ENCODE data around the gene GTPBP4. TPM values are rescaled to one million over a fixed set of nuclear protein-coding genes. Genes with fewer than 3 reads are reported as not detected.
A peak's percentile ranks its signal among the peaks of the same experiment; 100 is the strongest.

GTPBP4 gene
- total and polyA plus RNA-seq, 4 donors = 28.7 to 50.0 (median 40.6) TPM

DNA sequence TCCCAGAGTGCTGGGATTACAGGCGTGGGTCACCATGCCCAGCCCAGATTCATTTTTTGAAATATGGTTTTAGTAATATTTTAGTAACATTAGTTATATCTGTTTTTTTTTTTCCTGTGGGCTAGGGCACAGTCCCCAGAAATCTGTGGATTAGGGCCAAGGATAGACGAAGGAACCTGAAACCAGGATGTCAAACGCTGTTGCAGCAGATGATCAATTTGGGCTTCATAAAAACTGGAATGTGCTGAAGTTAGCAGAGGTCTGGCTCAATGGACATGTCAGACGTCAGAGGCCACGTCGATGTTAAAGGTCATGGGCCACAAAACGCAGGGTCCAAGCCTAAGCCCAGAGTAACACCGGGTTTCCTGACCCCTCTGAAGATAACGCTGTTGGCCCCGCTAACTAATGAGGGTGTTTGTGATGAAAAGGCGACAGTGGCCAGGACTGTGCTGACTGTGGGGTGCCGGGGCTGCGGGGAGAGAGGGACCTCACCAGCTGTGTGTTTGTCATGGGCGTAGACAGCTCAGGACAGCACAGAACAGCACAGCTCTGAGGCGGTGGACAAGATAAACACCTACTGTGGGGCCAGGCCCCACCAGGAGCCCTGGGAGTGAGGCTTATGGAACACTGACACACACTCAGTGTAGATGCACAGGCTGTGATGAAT is 23.8 kb upstream of the GTPBP4 start:
- Histone ChIP-seq H3K27me3 (ENCODE audit: control insufficient read depth, insufficient read depth, low read length) (no peaks in the 10 kb centered on the region), H3K9me3 (ENCODE audit: control insufficient read depth, insufficient read depth, low read length) (no peaks in the 10 kb centered on the region), H3K4me3 (ENCODE audit: low read depth, low read length) (no peak overlapping the region), H3K4me1 (ENCODE audit: control insufficient read depth, insufficient read depth, low read length) (peaks cover 4% of the 10 kb centered on the region), H3K27ac (ENCODE audit: low read depth, low read length) (no peak overlapping the region), H3K36me3 (ENCODE audit: control insufficient read depth, insufficient read depth, low read length) (no peaks in the 10 kb centered on the region)
- 85% methylated on average over 14 of the region's 15 CpGs for WGBS (ENCODE audit: insufficient coverage)
- DNase-seq (ENCODE audit: low read depth in 4 of 6, low spot score in 6 of 6) = no peak

DNA sequence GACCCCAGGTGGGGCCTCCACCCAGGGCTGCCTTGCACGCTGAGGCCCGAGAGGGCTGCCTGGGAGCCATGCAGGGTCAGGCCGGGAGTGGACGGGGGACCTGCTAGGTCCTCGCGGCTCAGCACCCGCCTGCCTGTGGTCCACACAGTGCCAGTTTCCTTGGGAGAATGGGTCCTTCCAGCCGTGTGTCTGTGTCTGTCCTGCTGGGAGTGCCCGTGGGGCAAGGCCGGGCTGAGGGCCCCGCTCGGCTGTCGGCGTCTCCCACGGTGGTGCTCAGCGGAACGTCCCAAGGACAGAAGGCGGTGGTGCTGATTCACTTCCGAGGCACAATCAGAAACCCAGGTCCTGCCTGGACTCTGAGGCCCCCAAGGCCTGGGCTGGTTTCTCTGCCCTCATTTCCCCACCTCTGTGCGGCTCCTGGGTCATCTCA is 23.2 kb upstream of the GTPBP4 start:
- Histone ChIP-seq H3K36me3 (ENCODE audit: control insufficient read depth, insufficient read depth, low read length) (no peaks in the 10 kb centered on the region), H3K9me3 (ENCODE audit: control insufficient read depth, insufficient read depth, low read length) (no peaks in the 10 kb centered on the region), H3K27me3 (ENCODE audit: control insufficient read depth, insufficient read depth, low read length) (no peaks in the 10 kb centered on the region), H3K4me3 (ENCODE audit: low read depth, low read length) (no peak overlapping the region), H3K27ac (ENCODE audit: low read depth, low read length) (no peak overlapping the region), H3K4me1 (ENCODE audit: control insufficient read depth, insufficient read depth, low read length) (peaks cover 4% of the 10 kb centered on the region)
- no peak for DNase-seq (ENCODE audit: low read depth in 4 of 6, low spot score in 6 of 6)
- WGBS (ENCODE audit: insufficient coverage) = 90% methylated on average over 20 of the region's 20 CpGs

- Histone ChIP-seq H3K36me3 (ENCODE audit: control insufficient read depth, insufficient read depth, low read length) (no peaks in the 10 kb centered on the region), H3K4me1 (ENCODE audit: control insufficient read depth, insufficient read depth, low read length) (peaks cover 4% of the 10 kb centered on the region), H3K27ac (ENCODE audit: low read depth, low read length) (no peak overlapping the region), H3K4me3 (ENCODE audit: low read depth, low read length) (no peak overlapping the region), H3K9me3 (ENCODE audit: control insufficient read depth, insufficient read depth, low read length) (no peaks in the 10 kb centered on the region), H3K27me3 (ENCODE audit: control insufficient read depth, insufficient read depth, low read length) (no peaks in the 10 kb centered on the region)
- 78% methylated on average over 16 of the region's 20 CpGs for WGBS (ENCODE audit: insufficient coverage)
- DNase-seq (ENCODE audit: low read depth in 4 of 6, low spot score in 6 of 6) = no peak
Observed at GRCh38 chr10:966466-967235, 21.6 kb upstream of the GTPBP4 start.

- Histone ChIP-seq H3K4me1 (ENCODE audit: control insufficient read depth, insufficient read depth, low read length) (peaks cover 8% of the 10 kb centered on the region), H3K36me3 (ENCODE audit: control insufficient read depth, insufficient read depth, low read length) (no peaks in the 10 kb centered on the region), H3K27ac (ENCODE audit: low read depth, low read length) (no peak overlapping the region), H3K4me3 (ENCODE audit: low read depth, low read length) (no peak overlapping the region), H3K27me3 (ENCODE audit: control insufficient read depth, insufficient read depth, low read length) (no peaks in the 10 kb centered on the region), H3K9me3 (ENCODE audit: control insufficient read depth, insufficient read depth, low read length) (no peaks in the 10 kb centered on the region)
- peak in 1 of 6 donors; percentile 22 for DNase-seq (ENCODE audit: low read depth in 4 of 6, low spot score in 6 of 6)
- 82% methylated on average over 13 of the region's 17 CpGs for WGBS (ENCODE audit: insufficient coverage)
Observed at GRCh38 chr10:968546-969199, 19.6 kb upstream of the GTPBP4 start.

GRCh38 chr10:969473-970150 is 18.6 kb upstream of the GTPBP4 start:
- no peaks in the 10 kb centered on the region for H3K27me3 ChIP-seq (ENCODE audit: control insufficient read depth, insufficient read depth, low read length)
- H3K27ac ChIP-seq (ENCODE audit: low read depth, low read length) = no peak overlapping the region
- no peak overlapping the region for H3K4me3 ChIP-seq (ENCODE audit: low read depth, low read length)
- DNase-seq (ENCODE audit: low read depth in 4 of 6, low spot score in 6 of 6) = no peak
- WGBS (ENCODE audit: insufficient coverage) = 56% methylated on average over 14 of the region's 15 CpGs
- no peaks in the 10 kb centered on the region for H3K36me3 ChIP-seq (ENCODE audit: control insufficient read depth, insufficient read depth, low read length)
- H3K9me3 ChIP-seq (ENCODE audit: control insufficient read depth, insufficient read depth, low read length) = no peaks in the 10 kb centered on the region
- peaks cover 8% of the 10 kb centered on the region for H3K4me1 ChIP-seq (ENCODE audit: control insufficient read depth, insufficient read depth, low read length)

DNA sequence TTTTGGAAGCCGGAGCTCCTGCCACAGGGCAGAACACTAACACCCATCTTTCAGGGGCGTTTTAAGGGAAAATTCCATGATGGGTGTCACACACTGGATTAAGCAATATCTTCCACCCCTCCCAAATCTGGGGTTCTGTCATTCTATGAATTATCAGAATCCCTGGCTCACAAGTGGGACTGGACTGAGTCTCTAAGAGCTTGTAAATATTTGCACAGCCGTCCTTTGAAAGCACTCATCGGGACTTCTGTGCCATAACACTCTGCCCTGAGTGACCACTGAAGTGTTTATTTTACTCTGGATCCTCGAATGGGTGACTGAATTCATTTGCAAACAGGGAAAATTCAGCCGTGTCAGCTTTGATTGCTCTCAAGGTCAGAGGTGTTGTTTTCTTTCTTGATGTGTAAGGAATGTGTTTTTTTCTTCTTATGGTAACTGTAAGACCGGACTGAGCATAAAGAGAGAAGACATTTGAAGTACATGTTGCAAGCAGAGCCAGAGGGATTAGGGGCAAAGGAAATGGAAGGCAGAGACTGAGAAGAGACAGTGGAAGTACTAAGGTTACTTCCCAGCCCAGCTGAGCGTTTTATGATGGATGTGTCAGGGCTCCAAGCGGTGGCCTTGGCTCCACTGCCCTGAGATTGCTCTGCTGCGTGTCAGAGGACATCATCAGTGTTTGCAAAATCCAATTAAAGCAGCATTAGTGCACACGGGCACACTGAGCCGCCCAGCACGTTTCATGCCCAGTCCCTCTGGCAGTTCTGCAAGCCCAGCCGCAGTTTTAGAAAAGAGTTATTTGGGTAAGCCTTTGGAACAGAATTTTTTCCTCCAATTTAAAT is 17.7 kb upstream of the GTPBP4 start:
- H3K4me1 ChIP-seq (ENCODE audit: control insufficient read depth, insufficient read depth, low read length) = peaks cover 4% of the 10 kb centered on the region
- no peaks in the 10 kb centered on the region for H3K9me3 ChIP-seq (ENCODE audit: control insufficient read depth, insufficient read depth, low read length)
- DNase-seq (ENCODE audit: low read depth in 4 of 6, low spot score in 6 of 6) = no peak
- WGBS (ENCODE audit: insufficient coverage) = 54% methylated on average over 11 of the region's 14 CpGs
- H3K27me3 ChIP-seq (ENCODE audit: control insufficient read depth, insufficient read depth, low read length) = no peaks in the 10 kb centered on the region
- H3K36me3 ChIP-seq (ENCODE audit: control insufficient read depth, insufficient read depth, low read length) = no peaks in the 10 kb centered on the region
- H3K27ac ChIP-seq (ENCODE audit: low read depth, low read length) = no peak overlapping the region
- no peak overlapping the region for H3K4me3 ChIP-seq (ENCODE audit: low read depth, low read length)

DNA sequence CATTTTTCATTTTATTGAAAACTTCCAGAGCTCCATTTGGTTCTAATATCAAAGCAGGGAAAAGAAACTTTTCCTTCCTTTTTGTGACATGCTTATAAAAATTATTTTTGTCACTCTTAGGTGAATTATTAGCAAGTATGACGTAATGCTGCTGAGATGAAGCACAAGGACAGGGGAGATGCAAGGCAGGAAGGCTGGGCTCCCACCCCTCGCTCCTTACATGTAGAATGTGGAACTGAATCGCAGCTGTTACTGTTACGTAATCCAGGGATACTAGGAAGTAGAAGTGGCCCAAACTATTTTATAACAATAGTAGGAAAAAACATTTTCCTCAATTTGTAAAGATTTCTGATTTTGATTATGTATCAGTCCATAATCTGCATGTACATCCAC is 17.1 kb upstream of the GTPBP4 start:
- peaks cover 4% of the 10 kb centered on the region for H3K4me1 ChIP-seq (ENCODE audit: control insufficient read depth, insufficient read depth, low read length)
- no CpG with 5 or more reads among the region's 4 CpGs for WGBS (ENCODE audit: insufficient coverage)
- no peak overlapping the region for H3K27ac ChIP-seq (ENCODE audit: low read depth, low read length)
- H3K9me3 ChIP-seq (ENCODE audit: control insufficient read depth, insufficient read depth, low read length) = no peaks in the 10 kb centered on the region
- H3K36me3 ChIP-seq (ENCODE audit: control insufficient read depth, insufficient read depth, low read length) = no peaks in the 10 kb centered on the region
- H3K4me3 ChIP-seq (ENCODE audit: low read depth, low read length) = no peak overlapping the region
- no peaks in the 10 kb centered on the region for H3K27me3 ChIP-seq (ENCODE audit: control insufficient read depth, insufficient read depth, low read length)
- DNase-seq (ENCODE audit: low read depth in 4 of 6, low spot score in 6 of 6) = no peak

GRCh38 chr10:971613-972012 is 16.6 kb upstream of the GTPBP4 start:
- no peak overlapping the region for H3K4me3 ChIP-seq (ENCODE audit: low read depth, low read length)
- H3K36me3 ChIP-seq (ENCODE audit: control insufficient read depth, insufficient read depth, low read length) = no peaks in the 10 kb centered on the region
- H3K27me3 ChIP-seq (ENCODE audit: control insufficient read depth, insufficient read depth, low read length) = no peaks in the 10 kb centered on the region
- no peaks in the 10 kb centered on the region for H3K9me3 ChIP-seq (ENCODE audit: control insufficient read depth, insufficient read depth, low read length)
- H3K4me1 ChIP-seq (ENCODE audit: control insufficient read depth, insufficient read depth, low read length) = peaks cover 4% of the 10 kb centered on the region
- no peak overlapping the region for H3K27ac ChIP-seq (ENCODE audit: low read depth, low read length)
- no peak for DNase-seq (ENCODE audit: low read depth in 4 of 6, low spot score in 6 of 6)
- WGBS (ENCODE audit: insufficient coverage) = 87% methylated on average over 9 of the region's 12 CpGs

DNA sequence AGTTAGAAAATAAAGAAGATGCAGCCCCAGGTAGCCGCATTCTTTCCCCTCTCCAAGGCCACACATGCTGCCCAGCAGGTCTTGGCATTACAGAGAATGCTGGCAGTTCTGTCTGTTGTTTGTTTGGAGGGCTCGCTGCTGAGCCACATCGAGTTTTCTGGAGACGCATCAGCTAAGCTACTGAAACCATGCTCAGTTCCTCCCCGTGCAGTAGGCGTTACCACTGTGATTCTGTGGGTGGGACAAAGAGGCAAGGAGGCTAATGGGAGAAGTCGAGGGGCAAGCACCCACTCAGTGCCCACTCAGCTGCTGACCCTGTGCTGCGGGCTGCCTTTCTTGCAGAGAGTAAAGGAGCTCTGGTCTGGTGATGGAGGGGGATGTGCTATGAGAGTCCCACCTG is 15.5 kb upstream of the GTPBP4 start:
- H3K36me3 ChIP-seq (ENCODE audit: control insufficient read depth, insufficient read depth, low read length) = no peaks in the 10 kb centered on the region
- H3K27me3 ChIP-seq (ENCODE audit: control insufficient read depth, insufficient read depth, low read length) = no peaks in the 10 kb centered on the region
- WGBS (ENCODE audit: insufficient coverage) = 61% methylated on average over 7 of the region's 8 CpGs
- no peak overlapping the region for H3K4me3 ChIP-seq (ENCODE audit: low read depth, low read length)
- H3K4me1 ChIP-seq (ENCODE audit: control insufficient read depth, insufficient read depth, low read length) = peaks cover 4% of the 10 kb centered on the region
- H3K27ac ChIP-seq (ENCODE audit: low read depth, low read length) = no peak overlapping the region
- DNase-seq (ENCODE audit: low read depth in 4 of 6, low spot score in 6 of 6) = no peak
- H3K9me3 ChIP-seq (ENCODE audit: control insufficient read depth, insufficient read depth, low read length) = no peaks in the 10 kb centered on the region

Data from spinal cord (tissue), 10 donors.